Measurements from ENCODE around the gene ARHGEF12. TPM values are rescaled to one million over a fixed set of nuclear protein-coding genes. Genes with fewer than 3 reads are reported as not detected.

ARHGEF12 gene
- total and polyA plus RNA-seq, 2 donors, result 12.8 to 13.1 TPM

DNA sequence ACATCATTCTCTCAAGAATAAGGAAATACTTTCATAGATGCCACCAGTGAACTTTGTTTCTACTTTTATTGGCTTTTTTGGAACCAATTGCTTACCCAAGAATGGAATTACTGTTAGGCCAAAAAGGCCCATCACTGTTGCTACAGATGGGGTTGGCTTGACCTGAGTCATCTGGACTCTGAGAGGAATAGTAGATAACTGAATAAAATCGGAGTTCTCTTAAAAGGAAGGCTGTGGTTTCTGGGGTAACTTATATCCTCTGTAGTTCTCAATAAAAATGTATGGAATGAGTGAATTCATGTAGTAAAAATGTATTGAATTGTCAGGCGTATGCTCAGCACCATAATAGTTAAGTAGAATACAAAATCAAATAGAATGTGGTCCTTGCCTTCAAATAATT is 56.6 kb downstream of the ARHGEF12 start:
- Histone ChIP-seq H3K27me3 (ENCODE audit: control insufficient read depth in 2 of 2, insufficient read depth in 1 of 2, low read length in 1 of 2) (no peaks in the 10 kb centered on the region), H3K4me3 (ENCODE audit: low read length in 2 of 2) (no peak overlapping the region), H3K36me3 (ENCODE audit: control insufficient read depth in 2 of 2, insufficient read depth in 2 of 2, low read length in 1 of 2) (no peaks in the 10 kb centered on the region), H3K27ac (ENCODE audit: low read depth in 1 of 2, low read length in 1 of 2) (no peak overlapping the region), H3K9me3 (ENCODE audit: control insufficient read depth in 2 of 2, insufficient read depth in 1 of 2, low read length in 1 of 2) (no peaks in the 10 kb centered on the region), H3K4me1 (ENCODE audit: control insufficient read depth in 2 of 2, insufficient read depth in 2 of 2, low read length in 2 of 2) (no peaks in the 10 kb centered on the region)
- no peak for DNase-seq (ENCODE audit: low read depth in 6 of 9, low spot score in 9 of 9)
- 92% methylated on average over 2 of the region's 2 CpGs for WGBS

GRCh38 chr11:120394119-120394518 is 57.9 kb downstream of the ARHGEF12 start:
- DNase-seq (ENCODE audit: low read depth in 6 of 9, low spot score in 9 of 9), result no peak
- Histone ChIP-seq H3K4me1 (ENCODE audit: control insufficient read depth in 2 of 2, insufficient read depth in 2 of 2, low read length in 2 of 2) (no peaks in the 10 kb centered on the region), H3K9me3 (ENCODE audit: control insufficient read depth in 2 of 2, insufficient read depth in 1 of 2, low read length in 1 of 2) (no peaks in the 10 kb centered on the region), H3K27ac (ENCODE audit: low read depth in 1 of 2, low read length in 1 of 2) (no peak overlapping the region), H3K27me3 (ENCODE audit: control insufficient read depth in 2 of 2, insufficient read depth in 1 of 2, low read length in 1 of 2) (no peaks in the 10 kb centered on the region), H3K4me3 (ENCODE audit: low read length in 2 of 2) (no peak overlapping the region), H3K36me3 (ENCODE audit: control insufficient read depth in 2 of 2, insufficient read depth in 2 of 2, low read length in 1 of 2) (no peaks in the 10 kb centered on the region)
- 96% methylated on average over 2 of the region's 2 CpGs for WGBS

DNA sequence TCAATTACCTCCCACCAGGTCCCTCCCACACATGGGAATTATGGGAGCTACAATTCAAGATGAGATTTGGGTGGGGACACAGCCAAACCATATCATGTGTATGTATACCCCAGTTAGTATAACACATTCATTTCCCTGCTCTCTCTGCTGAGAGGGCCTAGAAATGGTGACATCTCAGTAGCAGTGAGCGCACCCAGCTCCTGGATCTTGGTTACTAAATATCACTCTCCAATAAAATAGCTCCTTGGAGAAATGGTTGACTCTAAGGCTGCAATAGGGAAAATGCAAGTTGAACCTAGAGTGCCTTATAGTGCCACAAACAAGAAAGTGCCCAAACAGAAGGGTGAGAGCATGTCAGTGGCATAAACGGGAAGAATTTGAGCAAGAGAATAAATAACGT is 59.6 kb downstream of the ARHGEF12 start:
- Histone ChIP-seq H3K4me3 (ENCODE audit: low read length in 2 of 2) (no peak overlapping the region), H3K27ac (ENCODE audit: low read depth in 1 of 2, low read length in 1 of 2) (no peak overlapping the region), H3K27me3 (ENCODE audit: control insufficient read depth in 2 of 2, insufficient read depth in 1 of 2, low read length in 1 of 2) (peaks cover 0 to under 1% of the 10 kb centered on the region in 2 donors), H3K9me3 (ENCODE audit: control insufficient read depth in 2 of 2, insufficient read depth in 1 of 2, low read length in 1 of 2) (no peaks in the 10 kb centered on the region), H3K4me1 (ENCODE audit: control insufficient read depth in 2 of 2, insufficient read depth in 2 of 2, low read length in 2 of 2) (no peaks in the 10 kb centered on the region), H3K36me3 (ENCODE audit: control insufficient read depth in 2 of 2, insufficient read depth in 2 of 2, low read length in 1 of 2) (no peaks in the 10 kb centered on the region)
- 96% methylated on average over 3 of the region's 3 CpGs for WGBS
- DNase-seq (ENCODE audit: low read depth in 6 of 9, low spot score in 9 of 9), result no peak

DNA sequence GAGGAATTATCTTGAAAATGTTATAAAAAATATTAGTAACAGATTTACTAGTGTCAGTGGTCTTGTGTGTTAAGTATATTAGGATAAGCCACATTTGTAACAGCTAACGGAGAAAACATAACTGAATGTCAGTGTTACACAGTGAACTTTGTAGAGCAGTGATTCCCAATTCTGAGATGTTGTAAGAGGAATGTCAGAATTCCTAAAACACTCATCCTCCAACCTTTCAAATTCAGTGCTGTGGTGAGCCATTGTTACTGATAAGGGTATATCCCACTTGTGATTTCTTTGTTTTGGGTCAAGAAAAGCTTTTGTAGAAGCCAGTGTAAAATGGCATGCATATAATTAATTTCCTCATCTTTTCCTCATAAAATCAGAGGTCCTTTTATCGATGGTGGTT is 61.9 kb downstream of the ARHGEF12 start:
- DNase-seq (ENCODE audit: low read depth in 6 of 9, low spot score in 9 of 9), result no peak
- no peak overlapping the region for H3K4me3 ChIP-seq (ENCODE audit: low read length in 2 of 2)
- H3K36me3 ChIP-seq (ENCODE audit: control insufficient read depth in 2 of 2, insufficient read depth in 2 of 2, low read length in 1 of 2), result no peaks in the 10 kb centered on the region
- peaks cover 0 to 2% of the 10 kb centered on the region in 2 donors for H3K27me3 ChIP-seq (ENCODE audit: control insufficient read depth in 2 of 2, insufficient read depth in 1 of 2, low read length in 1 of 2)
- no peak overlapping the region for H3K27ac ChIP-seq (ENCODE audit: low read depth in 1 of 2, low read length in 1 of 2)
- H3K4me1 ChIP-seq (ENCODE audit: control insufficient read depth in 2 of 2, insufficient read depth in 2 of 2, low read length in 2 of 2), result no peaks in the 10 kb centered on the region
- 96% methylated on average over 2 of the region's 2 CpGs for WGBS
- no peaks in the 10 kb centered on the region for H3K9me3 ChIP-seq (ENCODE audit: control insufficient read depth in 2 of 2, insufficient read depth in 1 of 2, low read length in 1 of 2)

DNA sequence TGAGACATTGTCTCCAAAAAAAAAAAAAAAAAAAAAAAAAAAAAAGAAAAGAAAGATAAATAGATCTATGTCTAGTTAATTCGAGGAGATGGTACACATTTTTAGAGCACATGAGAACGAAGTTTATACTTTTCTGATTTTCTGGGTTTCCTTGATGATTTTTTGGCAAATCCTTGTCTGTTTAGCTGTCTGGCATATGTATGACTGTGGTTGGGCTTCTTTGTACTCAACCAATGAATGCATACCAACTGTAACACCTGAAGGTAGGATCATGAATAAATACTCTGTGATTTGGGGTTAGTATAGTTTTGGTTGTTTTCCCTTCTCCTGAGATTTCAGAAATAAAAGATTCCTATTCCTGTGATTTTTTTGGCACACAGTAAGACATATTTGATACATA is 63.1 kb downstream of the ARHGEF12 start:
- Histone ChIP-seq H3K36me3 (ENCODE audit: control insufficient read depth in 2 of 2, insufficient read depth in 2 of 2, low read length in 1 of 2) (no peaks in the 10 kb centered on the region), H3K27ac (ENCODE audit: low read depth in 1 of 2, low read length in 1 of 2) (no peak overlapping the region), H3K27me3 (ENCODE audit: control insufficient read depth in 2 of 2, insufficient read depth in 1 of 2, low read length in 1 of 2) (peaks cover 0 to 2% of the 10 kb centered on the region in 2 donors), H3K4me3 (ENCODE audit: low read length in 2 of 2) (no peak overlapping the region), H3K4me1 (ENCODE audit: control insufficient read depth in 2 of 2, insufficient read depth in 2 of 2, low read length in 2 of 2) (no peaks in the 10 kb centered on the region), H3K9me3 (ENCODE audit: control insufficient read depth in 2 of 2, insufficient read depth in 1 of 2, low read length in 1 of 2) (no peaks in the 10 kb centered on the region)
- DNase-seq (ENCODE audit: low read depth in 6 of 9, low spot score in 9 of 9), result no peak
- 97% methylated on average over 2 of the region's 2 CpGs for WGBS

DNA sequence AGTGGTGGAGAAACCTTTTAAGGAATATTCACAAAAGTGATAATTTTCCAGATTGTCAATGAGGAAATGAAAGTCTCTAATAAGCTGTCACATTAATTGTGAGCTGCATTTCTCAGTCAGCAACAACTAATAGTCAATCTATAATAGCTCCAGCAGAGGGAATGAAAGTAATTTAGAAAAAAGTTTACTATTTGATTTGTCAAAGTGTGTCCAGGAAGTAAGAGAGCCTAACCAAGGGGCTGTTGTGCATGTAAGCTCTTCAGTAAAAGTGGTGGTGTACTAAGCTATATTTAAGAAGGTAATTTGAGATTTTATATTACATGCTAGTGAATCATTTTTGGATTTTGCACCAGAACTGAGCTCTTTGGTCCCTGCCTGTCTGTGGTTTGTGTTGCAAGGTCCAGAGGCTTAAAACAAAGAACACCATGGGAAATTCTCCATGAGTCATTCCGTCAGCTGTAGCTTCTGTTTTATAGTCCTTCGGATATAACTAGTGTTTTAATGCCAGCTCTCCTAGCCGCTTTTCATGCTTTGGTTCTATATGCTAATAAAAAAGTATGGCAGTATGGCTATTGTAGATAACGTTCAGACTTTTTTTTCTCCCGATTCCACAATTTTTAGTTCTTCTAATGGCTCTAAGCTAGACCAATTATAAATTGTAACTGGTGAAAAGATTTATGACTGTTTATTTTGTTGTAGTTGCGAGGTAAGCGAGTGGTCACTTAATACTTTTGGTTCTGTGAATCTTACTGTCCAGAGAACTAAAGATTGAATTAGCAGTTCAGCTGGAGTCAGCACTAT is 64.6 kb downstream of the ARHGEF12 start:
- no peaks in the 10 kb centered on the region for H3K36me3 ChIP-seq (ENCODE audit: control insufficient read depth in 2 of 2, insufficient read depth in 2 of 2, low read length in 1 of 2)
- 89% methylated on average over 7 of the region's 7 CpGs for WGBS
- no peaks in the 10 kb centered on the region for H3K4me1 ChIP-seq (ENCODE audit: control insufficient read depth in 2 of 2, insufficient read depth in 2 of 2, low read length in 2 of 2)
- H3K27me3 ChIP-seq (ENCODE audit: control insufficient read depth in 2 of 2, insufficient read depth in 1 of 2, low read length in 1 of 2), result peaks cover 0 to 2% of the 10 kb centered on the region in 2 donors
- no peak overlapping the region for H3K4me3 ChIP-seq (ENCODE audit: low read length in 2 of 2)
- peak overlapping the region in 1 of 2 donors; percentile 7 for H3K27ac ChIP-seq (ENCODE audit: low read depth in 1 of 2, low read length in 1 of 2)
- peak in 2 of 9 donors; percentile 0 to 21 for DNase-seq (ENCODE audit: low read depth in 6 of 9, low spot score in 9 of 9)
- H3K9me3 ChIP-seq (ENCODE audit: control insufficient read depth in 2 of 2, insufficient read depth in 1 of 2, low read length in 1 of 2), result no peaks in the 10 kb centered on the region

DNA sequence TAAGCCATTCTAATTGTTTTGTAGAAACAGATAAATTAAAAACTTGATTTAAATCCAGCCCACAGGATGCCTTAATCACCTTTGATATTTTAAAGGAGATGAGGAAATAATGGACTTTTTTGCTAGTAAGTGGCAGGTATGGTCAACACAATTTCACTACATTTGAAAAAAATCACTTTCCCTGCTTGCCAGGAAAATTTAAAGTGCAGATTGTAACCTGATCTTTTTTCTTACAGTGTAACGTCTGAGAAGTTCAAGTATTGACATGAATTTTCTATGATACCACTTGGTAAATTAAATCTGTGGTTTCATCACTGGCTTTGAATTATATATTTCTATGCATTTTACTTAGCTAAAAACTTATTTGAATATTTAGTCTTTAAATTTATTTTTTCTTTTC is 65.3 kb downstream of the ARHGEF12 start:
- Histone ChIP-seq H3K4me1 (ENCODE audit: control insufficient read depth in 2 of 2, insufficient read depth in 2 of 2, low read length in 2 of 2) (no peaks in the 10 kb centered on the region), H3K4me3 (ENCODE audit: low read length in 2 of 2) (no peak overlapping the region), H3K9me3 (ENCODE audit: control insufficient read depth in 2 of 2, insufficient read depth in 1 of 2, low read length in 1 of 2) (no peaks in the 10 kb centered on the region), H3K27ac (ENCODE audit: low read depth in 1 of 2, low read length in 1 of 2) (no peak overlapping the region), H3K36me3 (ENCODE audit: control insufficient read depth in 2 of 2, insufficient read depth in 2 of 2, low read length in 1 of 2) (no peaks in the 10 kb centered on the region), H3K27me3 (ENCODE audit: control insufficient read depth in 2 of 2, insufficient read depth in 1 of 2, low read length in 1 of 2) (peaks cover 0 to 2% of the 10 kb centered on the region in 2 donors)
- 91% methylated on average over 1 of the region's 1 CpG for WGBS
- DNase-seq (ENCODE audit: low read depth in 6 of 9, low spot score in 9 of 9), result peak in 1 of 9 donors; percentile 4

DNA sequence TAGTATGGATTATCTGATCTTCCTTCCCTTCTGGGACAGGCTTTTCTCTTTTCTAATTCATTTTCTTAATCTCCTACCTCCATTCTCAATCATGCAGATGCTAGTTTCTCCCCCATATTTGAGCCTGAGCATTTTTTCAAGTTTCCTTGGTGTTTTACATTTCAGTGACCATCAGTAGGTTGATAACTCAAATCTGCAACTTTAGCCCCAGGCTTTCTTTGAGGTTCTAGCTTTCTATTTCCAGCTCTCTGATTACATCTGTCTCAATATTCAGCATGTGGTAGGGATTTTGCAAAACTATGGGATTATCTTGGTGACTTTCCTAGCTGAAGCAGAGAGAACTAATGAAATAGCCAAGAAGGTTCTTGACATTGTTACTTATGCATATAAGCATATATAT is 67.8 kb downstream of the ARHGEF12 start:
- Histone ChIP-seq H3K4me1 (ENCODE audit: control insufficient read depth in 2 of 2, insufficient read depth in 2 of 2, low read length in 2 of 2) (no peaks in the 10 kb centered on the region), H3K27me3 (ENCODE audit: control insufficient read depth in 2 of 2, insufficient read depth in 1 of 2, low read length in 1 of 2) (peaks cover 0 to 2% of the 10 kb centered on the region in 2 donors), H3K9me3 (ENCODE audit: control insufficient read depth in 2 of 2, insufficient read depth in 1 of 2, low read length in 1 of 2) (no peaks in the 10 kb centered on the region), H3K4me3 (ENCODE audit: low read length in 2 of 2) (no peak overlapping the region), H3K36me3 (ENCODE audit: control insufficient read depth in 2 of 2, insufficient read depth in 2 of 2, low read length in 1 of 2) (no peaks in the 10 kb centered on the region), H3K27ac (ENCODE audit: low read depth in 1 of 2, low read length in 1 of 2) (no peak overlapping the region)
- DNase-seq (ENCODE audit: low read depth in 6 of 9, low spot score in 9 of 9), result no peak

DNA sequence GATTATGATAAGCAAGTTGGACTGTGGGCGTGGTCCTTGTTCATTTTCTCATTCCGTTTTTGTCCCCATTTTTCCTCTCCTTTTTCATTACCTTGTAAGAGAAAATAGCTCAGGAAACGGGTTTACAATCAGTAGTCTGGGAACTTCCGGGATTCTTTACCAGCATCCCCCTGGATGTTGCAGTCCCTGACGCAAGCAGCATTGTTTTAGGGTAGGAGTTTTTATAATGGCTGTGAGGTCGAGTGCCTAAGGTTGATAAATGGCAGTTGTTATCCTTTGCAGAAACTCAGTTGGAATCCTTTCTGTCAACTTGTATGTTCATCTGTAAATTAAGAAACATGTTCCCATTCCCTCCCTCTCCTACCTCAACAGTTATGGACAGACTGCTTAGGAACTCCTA is 68.3 kb downstream of the ARHGEF12 start:
- 92% methylated on average over 6 of the region's 6 CpGs for WGBS
- Histone ChIP-seq H3K36me3 (ENCODE audit: control insufficient read depth in 2 of 2, insufficient read depth in 2 of 2, low read length in 1 of 2) (no peaks in the 10 kb centered on the region), H3K27me3 (ENCODE audit: control insufficient read depth in 2 of 2, insufficient read depth in 1 of 2, low read length in 1 of 2) (peaks cover 0 to 2% of the 10 kb centered on the region in 2 donors), H3K9me3 (ENCODE audit: control insufficient read depth in 2 of 2, insufficient read depth in 1 of 2, low read length in 1 of 2) (no peaks in the 10 kb centered on the region), H3K4me1 (ENCODE audit: control insufficient read depth in 2 of 2, insufficient read depth in 2 of 2, low read length in 2 of 2) (no peaks in the 10 kb centered on the region), H3K4me3 (ENCODE audit: low read length in 2 of 2) (no peak overlapping the region), H3K27ac (ENCODE audit: low read depth in 1 of 2, low read length in 1 of 2) (no peak overlapping the region)
- DNase-seq (ENCODE audit: low read depth in 6 of 9, low spot score in 9 of 9), result no peak

All from thymus (tissue), 11 donors.